Endodermal cell (in vitro differentiated cells): Measurements from ENCODE around the gene CEP76. TPM values are rescaled to one million over a fixed set of nuclear protein-coding genes. Genes with fewer than 3 reads are reported as not detected.

ENCODE experiments used
- DNase-seq: peaks from one replicate; pipeline ENCODE4 v3.0.0-alpha.2; 2017
- H3K27ac ChIP-seq: 2 replicates; pipeline ENCODE4 v1.5.1; 2013; ENCODE audit warnings: mild to moderate bottlenecking, low read depth, low read length, moderate library complexity
- H3K27me3 ChIP-seq: 2 replicates; pipeline ENCODE4 v1.6.1; 2013; ENCODE audit warnings: mild to moderate bottlenecking, low read length, moderate library complexity; ENCODE audit not compliant: insufficient read depth, control insufficient read depth, poor library complexity, severe bottlenecking
- H3K36me3 ChIP-seq: 2 replicates; pipeline ENCODE4 v1.7.0; 2013; ENCODE audit warnings: mild to moderate bottlenecking, low read length, moderate library complexity; ENCODE audit not compliant: control insufficient read depth, insufficient read depth
- H3K4me1 ChIP-seq: one replicate; pipeline ENCODE4 v1.7.0; 2013; ENCODE audit warnings: low read length; ENCODE audit not compliant: control insufficient read depth, insufficient read depth
- H3K4me3 ChIP-seq: 2 replicates; pipeline ENCODE4 v1.5.1; 2013; ENCODE audit warnings: mild to moderate bottlenecking, low read length, moderate library complexity
- H3K9ac ChIP-seq: 2 replicates; pipeline ENCODE4 v1.6.1; 2013; ENCODE audit warnings: mild to moderate bottlenecking, low read length, moderate library complexity; ENCODE audit not compliant: poor library complexity, severe bottlenecking; ENCODE audit errors: extremely low read depth
- H3K9me3 ChIP-seq: 2 replicates; pipeline ENCODE4 v1.6.1; 2013; ENCODE audit warnings: mild to moderate bottlenecking, low read length, moderate library complexity; ENCODE audit not compliant: control insufficient read depth
- H3K27ac Mint-ChIP-seq: 2 replicates; pipeline ENCODE4 v1.8.0; 2020; ENCODE audit warnings: mixed read lengths
- H3K27me3 Mint-ChIP-seq: 2 replicates; pipeline ENCODE4 v1.8.0; 2021; ENCODE audit warnings: mild to moderate bottlenecking, mixed read lengths; ENCODE audit not compliant: insufficient read depth
- H3K36me3 Mint-ChIP-seq: 2 replicates; pipeline ENCODE4 v1.8.0; 2020; ENCODE audit warnings: low read depth, mixed read lengths
- H3K4me1 Mint-ChIP-seq: 2 replicates; pipeline ENCODE4 v1.8.0; 2020; ENCODE audit warnings: mixed read lengths
- H3K4me3 Mint-ChIP-seq: 2 replicates; pipeline ENCODE4 v1.8.0; 2020; ENCODE audit warnings: mild to moderate bottlenecking, moderate library complexity, mixed read lengths
- H3K9me3 Mint-ChIP-seq: 2 replicates; pipeline ENCODE4 v1.8.0; 2020; ENCODE audit warnings: mild to moderate bottlenecking, mixed read lengths
- CTCF ChIP-seq: fragments of 200-600 bp; sonication (generic); conservative IDR thresholded peaks from 2 replicates; pipeline ENCODE4 v1.5.0; 2021; ENCODE audit warnings: antibody characterized with exemption, mild to moderate bottlenecking
- WGBS, 2 experiments: methylation state at CpG; one replicate each; pipeline versions ENCODE4 v1.1.5 to v1.1.7; 2013; ENCODE audit warnings: missing lambda C conversion rate in 2 of 2, mixed read lengths in 1 of 2; ENCODE audit not compliant: insufficient coverage in 1 of 2, insufficient read length in 1 of 2; 5-methylcytosine and 5-hydroxymethylcytosine counted together
- total RNA-seq, 2 donors: library from RNA; stranded (reverse); fragmentation: NEBNext Ultra II Directional in 1 of 2; extraction: Animal tissue kit (Norgen Biotek cat#: 25700) in 1 of 2; gene quantifications; 2 replicates in 1 of 2; 3 replicates in 1 of 2; pipeline ENCODE4 v1.2.1, GENCODE V29; 2021

Gene CEP76
- total RNA-seq, 2 donors from 2014 or later = 17.8 to 19.2 TPM

GRCh38 chr18:12656605-12656937 lies 46.0 kb downstream of the CEP76 start:
- no peak for TF ChIP-seq CTCF

GRCh38 chr18:12654971-12655370 lies 47.6 kb downstream of the CEP76 start:
- Histone ChIP-seq H3K4me3 (no peak overlapping the region), H3K9me3 (no peaks in the 10 kb centered on the region), H3K4me1 (no peaks in the 10 kb centered on the region), H3K9ac (no peak overlapping the region), H3K27ac (no peak overlapping the region), H3K27me3 (peaks cover 18% of the 10 kb centered on the region), H3K36me3 (no peaks in the 10 kb centered on the region)
- no peak for TF ChIP-seq CTCF
- no CpG with 5 or more reads among the region's 1 CpG for WGBS, 2 experiments
- no peak for DNase-seq
- H3K27ac Mint-ChIP-seq = no peak overlapping the region
- H3K27me3 Mint-ChIP-seq = peaks cover 12% of the 10 kb centered on the region
- H3K4me3 Mint-ChIP-seq = no peak overlapping the region
- no peaks in the 10 kb centered on the region for H3K9me3 Mint-ChIP-seq
- no peaks in the 10 kb centered on the region for H3K36me3 Mint-ChIP-seq
- peaks cover 22% of the 10 kb centered on the region for H3K4me1 Mint-ChIP-seq

More at GRCh38 chr18:12656605-12656937, 46.0 kb downstream of the CEP76 start:
- H3K9me3 ChIP-seq = no peaks in the 10 kb centered on the region
- H3K4me1 ChIP-seq = no peaks in the 10 kb centered on the region
- H3K4me1 Mint-ChIP-seq = peaks cover 22% of the 10 kb centered on the region
- no peaks in the 10 kb centered on the region for H3K9me3 Mint-ChIP-seq
- H3K4me3 ChIP-seq = peak overlapping the region; percentile 93
- H3K36me3 Mint-ChIP-seq = no peaks in the 10 kb centered on the region
- H3K9ac ChIP-seq = peak overlapping the region; percentile 48
- no peak for DNase-seq
- no peak overlapping the region for H3K27ac ChIP-seq
- H3K27me3 ChIP-seq = peaks cover 18% of the 10 kb centered on the region
- H3K36me3 ChIP-seq = no peaks in the 10 kb centered on the region
- H3K27ac Mint-ChIP-seq = no peak overlapping the region
- WGBS, 2 experiments = 37 to 47% methylated on average over 3 of the region's 3 CpGs
- H3K27me3 Mint-ChIP-seq = peaks cover 12% of the 10 kb centered on the region
- H3K4me3 Mint-ChIP-seq = peak overlapping the region; percentile 63

GRCh38 chr18:12652861-12653401 lies 49.6 kb downstream of the CEP76 start:
- 87 to 100% methylated on average over 1 to 3 of the region's 3 CpGs for WGBS, 2 experiments
- no peaks in the 10 kb centered on the region for H3K9me3 Mint-ChIP-seq
- H3K9ac ChIP-seq = no peak overlapping the region
- TF ChIP-seq CTCF = no peak
- no peak overlapping the region for H3K4me3 Mint-ChIP-seq
- no peak overlapping the region for H3K27ac Mint-ChIP-seq
- no peak overlapping the region for H3K27ac ChIP-seq
- H3K4me1 ChIP-seq = no peaks in the 10 kb centered on the region
- H3K4me3 ChIP-seq = no peak overlapping the region
- no peaks in the 10 kb centered on the region for H3K36me3 Mint-ChIP-seq
- H3K4me1 Mint-ChIP-seq = peaks cover 21% of the 10 kb centered on the region
- H3K27me3 Mint-ChIP-seq = peaks cover 12% of the 10 kb centered on the region
- no peaks in the 10 kb centered on the region for H3K36me3 ChIP-seq
- no peaks in the 10 kb centered on the region for H3K9me3 ChIP-seq
- DNase-seq = no peak
- peaks cover 10% of the 10 kb centered on the region for H3K27me3 ChIP-seq
